IMR-90 (cell line): ENCODE data around the gene VAC14. TPM values are rescaled to one million over a fixed set of nuclear protein-coding genes. Genes with fewer than 3 reads are reported as not detected.

Experiments used
- ATAC-seq: fragments of 200-7000 bp; cut with Tn5 transposase; 2 replicates; pipeline ENCODE4 v1.9.1; 2020; ENCODE audit warnings: low read depth, mild to moderate bottlenecking, moderate library complexity
- BruUV-seq: library from RNA; stranded (reverse); fragments of 400-500 nt; replicated peaks from 2 replicates; lab custom pipeline; 2021; lab: Mats Ljungman, UMichigan
- CTCF ChIA-PET: fragments of 300-600 bp; formaldehyde crosslinking; extraction: SDS; loops from one replicate; lab custom pipeline; 2021; ENCODE audit warnings: antibody characterized with exemption; lab: Yijun Ruan, JAX
- POLR2A ChIA-PET: fragments of 300-600 bp; sonication (Branson Sonifier 250); formaldehyde crosslinking; loops from one replicate; lab custom pipeline; 2022; ENCODE audit warnings: antibody characterized with exemption; ENCODE audit not compliant: unreplicated experiment; lab: Charles Lee
- DNase-seq: peaks from one replicate; pipeline ENCODE4 v3.0.0; 2013
- H2AFZ ChIP-seq: replicated peaks from 2 replicates; pipeline ENCODE3; 2013; ENCODE audit warnings: low read length, mild to moderate bottlenecking; ENCODE audit not compliant: poor library complexity
- H2AK5ac ChIP-seq: 2 replicates; pipeline ENCODE4 v1.6.1; 2013; ENCODE audit warnings: low read depth, low read length, inconsistent platforms
- H2AK9ac ChIP-seq: replicated peaks from 2 replicates; pipeline ENCODE3; 2013; ENCODE audit warnings: mild to moderate bottlenecking, low read depth, low read length, moderate library complexity; ENCODE audit not compliant: poor library complexity
- H2BK120ac ChIP-seq: 2 replicates; pipeline ENCODE4 v1.6.1; 2013; ENCODE audit warnings: low read depth, low read length, inconsistent platforms
- H2BK15ac ChIP-seq: 3 replicates; pipeline ENCODE4 v1.6.1; 2013; ENCODE audit warnings: low read depth, low read length, inconsistent platforms
- H2BK20ac ChIP-seq: 2 replicates; pipeline ENCODE4 v1.6.1; 2013; ENCODE audit warnings: low read depth, mild to moderate bottlenecking, inconsistent platforms, low read length, moderate library complexity
- H2BK5ac ChIP-seq: 2 replicates; pipeline ENCODE4 v1.6.1; 2013; ENCODE audit warnings: mild to moderate bottlenecking, low read depth, low read length, inconsistent platforms; ENCODE audit not compliant: poor library complexity, severe bottlenecking
- H3K14ac ChIP-seq: replicated peaks from 2 replicates; pipeline ENCODE4 v1.6.1; 2013; ENCODE audit warnings: low read depth, low read length, inconsistent platforms
- H3K18ac ChIP-seq: 2 replicates; pipeline ENCODE4 v1.6.1; 2013; ENCODE audit warnings: low read depth, low read length, control low read depth
- H3K23ac ChIP-seq: 2 replicates; pipeline ENCODE4 v1.6.1; 2013; ENCODE audit warnings: low read depth, low read length, inconsistent platforms
- H3K27ac ChIP-seq: 2 replicates; pipeline ENCODE4 v1.5.1; 2013; ENCODE audit warnings: mild to moderate bottlenecking, control low read depth, low read length; ENCODE audit not compliant: insufficient read depth
- H3K27me3 ChIP-seq: 2 replicates; pipeline ENCODE4 v1.6.1; 2013; ENCODE audit warnings: low read length; ENCODE audit not compliant: control insufficient read depth, insufficient read depth
- H3K36me3 ChIP-seq: 2 replicates; pipeline ENCODE4 v1.6.1; 2013; ENCODE audit warnings: low read length, mixed read lengths; ENCODE audit not compliant: control insufficient read depth, insufficient read depth
- H3K4ac ChIP-seq: 2 replicates; pipeline ENCODE4 v1.6.1; 2013; ENCODE audit warnings: low read depth, low read length, inconsistent platforms
- H3K4me1 ChIP-seq: 2 replicates; pipeline ENCODE4 v1.6.1; 2013; ENCODE audit warnings: low read length, mixed read lengths; ENCODE audit not compliant: control insufficient read depth, insufficient read depth
- H3K4me2 ChIP-seq: 2 replicates; pipeline ENCODE4 v1.6.1; 2013; ENCODE audit warnings: low read depth, mild to moderate bottlenecking, control low read depth, low read length, moderate library complexity
- H3K4me3 ChIP-seq: 2 replicates; pipeline ENCODE4 v1.5.1; 2013; ENCODE audit warnings: low read depth, mild to moderate bottlenecking, control low read depth, low read length, moderate library complexity; ENCODE audit not compliant: insufficient read depth
- H3K56ac ChIP-seq: 2 replicates; pipeline ENCODE4 v1.6.1; 2013; ENCODE audit warnings: low read length, inconsistent platforms; ENCODE audit not compliant: insufficient read depth; ENCODE audit errors: extremely low read depth
- H3K79me1 ChIP-seq, 2 experiments: 2 replicates each; pipeline ENCODE4 v1.6.1; 2013; ENCODE audit warnings: low read length in 2 of 2, inconsistent platforms in 1 of 2, low read depth in 1 of 2
- H3K9ac ChIP-seq: 2 replicates; pipeline ENCODE4 v1.6.1; 2013; ENCODE audit warnings: low read depth, low read length, control low read depth
- H3K9me1 ChIP-seq: 2 replicates; pipeline ENCODE4 v1.6.1; 2013; ENCODE audit warnings: low read length, inconsistent platforms; ENCODE audit not compliant: insufficient read depth
- H3K9me3 ChIP-seq: 2 replicates; pipeline ENCODE4 v1.6.1; 2013; ENCODE audit warnings: low read length; ENCODE audit not compliant: control insufficient read depth, insufficient read depth
- H4K20me1 ChIP-seq: 2 replicates; pipeline ENCODE4 v1.6.1; 2013; ENCODE audit warnings: low read length, inconsistent platforms; ENCODE audit not compliant: insufficient read depth
- H4K5ac ChIP-seq: 2 replicates; pipeline ENCODE4 v1.6.1; 2013; ENCODE audit warnings: mild to moderate bottlenecking, low read depth, low read length, control low read depth
- H4K8ac ChIP-seq, 2 experiments: 2 replicates each; pipeline ENCODE4 v1.6.1; 2013; ENCODE audit warnings: low read depth in 2 of 2, low read length in 2 of 2, control low read depth in 1 of 2, inconsistent platforms in 1 of 2
- H4K91ac ChIP-seq: 2 replicates; pipeline ENCODE4 v1.6.1; 2013; ENCODE audit warnings: low read depth, low read length, inconsistent platforms; ENCODE audit not compliant: insufficient read depth
- BHLHE40 ChIP-seq: fragments of 150-350 bp; IDR thresholded peaks from 2 replicates; pipeline ENCODE4 v1.6.1; 2016; ENCODE audit warnings: mild to moderate bottlenecking, low read depth, low read length
- CEBPB ChIP-seq: IDR thresholded peaks from 2 replicates; pipeline ENCODE4 v1.6.1; 2012; ENCODE audit warnings: low read depth, low read length, improper control_type of control experiment
- ELK1 ChIP-seq: fragments of 150-350 bp; IDR thresholded peaks from 2 replicates; pipeline ENCODE4 v1.6.1; 2016; ENCODE audit warnings: low read depth, mild to moderate bottlenecking, low read length, moderate library complexity, borderline replicate concordance
- MAFK ChIP-seq: IDR thresholded peaks from 2 replicates; pipeline ENCODE4 v1.6.1; 2012; ENCODE audit warnings: low read depth, low read length, improper control_type of control experiment
- MAZ ChIP-seq: IDR thresholded peaks from 2 replicates; pipeline ENCODE4 v1.6.1; 2012; ENCODE audit warnings: low read depth, mild to moderate bottlenecking, low read length, improper control_type of control experiment, moderate library complexity, borderline replicate concordance
- MXI1 ChIP-seq: IDR thresholded peaks from 2 replicates; pipeline ENCODE4 v1.6.1; 2012; ENCODE audit warnings: low read depth, mild to moderate bottlenecking, low read length, moderate library complexity, borderline replicate concordance
- NFE2L2 ChIP-seq: fragments of 150-350 bp; IDR thresholded peaks from 2 replicates; pipeline ENCODE4 v1.6.1; 2016; ENCODE audit warnings: low read depth, mild to moderate bottlenecking, low read length
- POLR2A ChIP-seq: IDR thresholded peaks from 2 replicates; pipeline ENCODE4 v1.6.1; 2012; ENCODE audit warnings: mild to moderate bottlenecking, low read depth, low read length
- RCOR1 ChIP-seq: IDR thresholded peaks from 2 replicates; pipeline ENCODE4 v1.6.1; 2012; ENCODE audit warnings: mild to moderate bottlenecking, low read length, improper control_type of control experiment; ENCODE audit not compliant: insufficient replicate concordance
- RFX5 ChIP-seq: IDR thresholded peaks from 2 replicates; pipeline ENCODE4 v1.8.0; 2012; ENCODE audit warnings: low read depth, mild to moderate bottlenecking, low read length, moderate library complexity
- SMC3 ChIP-seq: fragments of 150-350 bp; IDR thresholded peaks from 2 replicates; pipeline ENCODE4 v1.6.1; 2016; ENCODE audit warnings: low read depth, mild to moderate bottlenecking, antibody characterized with exemption, low read length, moderate library complexity
- WGBS, 2 experiments: methylation state at CpG; one replicate each; pipeline versions ENCODE4 v1.1.5 to v1.1.7; 2013; ENCODE audit warnings: missing lambda C conversion rate in 2 of 2; ENCODE audit not compliant: insufficient read length in 1 of 2; ENCODE audit errors: extremely low coverage in 2 of 2; 5-methylcytosine and 5-hydroxymethylcytosine counted together
- dilution Hi-C: fragments of 300-500 bp; cut with HindIII; formaldehyde crosslinking; loops from one replicate; pipeline ENCODE4 v1.14.3; 2018; ENCODE audit warnings: low sequenced_read_pairs; ENCODE audit not compliant: unreplicated experiment
- in situ Hi-C: fragments of 300-500 bp; cut with MboI; formaldehyde crosslinking; loops from 3 replicates; pipeline ENCODE4 v1.14.3; 2019; ENCODE audit warnings: low sequenced_read_pairs, inconsistent platforms, mixed read lengths
- intact Hi-C: fragments of 100-400 bp; cut with micrococcal nuclease; formaldehyde crosslinking; loops from 2 replicates; pipeline ENCODE4 v1.10.0; 2022
- polyA plus RNA-seq, 3 experiments: library from polyadenylated mRNA; depleted of rRNA; stranded (reverse); fragments of >200 nt; gene quantifications; 2 replicates each; pipeline ENCODE4 v1.2.3, GENCODE V29; 2012; ENCODE audit warnings: low replicate concordance in 1 of 3
- total RNA-seq: library from RNA; depleted of rRNA; stranded (reverse); fragments of >200 nt; gene quantifications from 2 replicates; pipeline ENCODE4 v1.2.3, GENCODE V29; 2012
- TF ChIP-seq, protein P1 (sequence below): fragments of 150-350 bp; IDR thresholded peaks from 2 replicates; pipeline ENCODE4 v1.6.1; 2017; ENCODE audit warnings: mild to moderate bottlenecking, antibody characterized with exemption, low read length, low read depth

Gene VAC14
- total and polyA plus RNA-seq, 2 of the 4 experiments (the other 2 are of a cell fraction) = 21.1 to 40.2 TPM

DNA sequence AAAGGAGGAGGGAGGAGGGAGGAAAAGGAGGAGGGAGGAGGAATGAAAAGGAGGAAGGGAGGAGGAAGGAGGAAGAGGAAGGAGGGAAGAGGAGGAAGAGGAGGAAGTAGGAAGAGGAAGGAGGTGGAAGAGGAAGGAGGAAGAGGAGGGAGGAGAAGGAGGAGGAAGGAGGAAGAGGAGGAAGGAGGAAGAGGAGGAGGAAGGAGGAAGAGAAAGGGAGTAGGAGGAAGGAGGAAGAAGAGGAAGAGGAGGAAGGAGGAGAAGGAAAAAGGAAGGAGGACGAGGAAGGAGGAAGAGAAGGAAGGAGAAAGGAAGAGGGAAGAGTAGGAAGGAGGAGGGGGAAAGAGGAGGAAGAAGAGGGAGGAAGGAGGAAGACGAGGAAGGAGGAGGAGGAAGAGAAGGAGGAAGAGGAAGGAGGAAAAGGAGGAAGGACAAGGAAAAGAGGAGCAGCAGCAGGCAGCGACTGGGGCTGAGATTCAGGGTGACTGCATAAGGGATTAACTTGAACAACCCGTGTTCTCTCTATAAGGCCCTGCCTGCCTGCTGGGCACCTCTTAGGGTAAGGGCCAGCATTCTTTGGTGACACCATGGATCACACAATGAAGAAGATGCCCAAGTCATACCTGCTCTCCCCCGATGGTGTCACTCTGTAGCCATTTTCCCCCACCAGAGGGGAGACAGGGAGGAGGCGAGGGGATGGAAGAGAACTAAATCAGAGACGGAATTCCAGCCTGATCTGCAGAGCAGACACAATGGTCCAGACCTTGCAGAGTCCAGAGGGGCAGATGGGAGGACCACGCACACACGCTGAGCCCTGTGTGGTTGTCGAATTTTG, 156.0 kb downstream of the VAC14 start:
- no peak overlapping the region for H3K56ac ChIP-seq
- ATAC-seq (no peak), DNase-seq (no peak)
- no peak overlapping the region for H3K27ac ChIP-seq
- no peak overlapping the region for H3K14ac ChIP-seq
- no peaks in the 10 kb centered on the region for H4K20me1 ChIP-seq
- no peaks in the 10 kb centered on the region for H3K9me3 ChIP-seq
- H4K8ac ChIP-seq = no peak overlapping the region
- no peak overlapping the region for H3K9ac ChIP-seq
- no peak overlapping the region for H2AK9ac ChIP-seq
- WGBS, 2 experiments = 70% methylated on average over 4 of the region's 10 CpGs; no CpG with 5 or more reads in 1 of the 2 experiments
- no peak overlapping the region for H2BK5ac ChIP-seq
- no peak overlapping the region for H4K91ac ChIP-seq
- H3K23ac ChIP-seq = no peak overlapping the region
- no peak overlapping the region; the same call in 2 of the 3 replicates for H2BK15ac ChIP-seq
- H3K36me3 ChIP-seq = no peaks in the 10 kb centered on the region
- no peaks in the 10 kb centered on the region for H3K4me1 ChIP-seq
- intact Hi-C loops = no loop called here
- POLR2A ChIA-PET = no interaction called here
- in situ Hi-C loops = loop anchor here (5.0 kb wide), 1 partner anchor 273 kb away; no protein-coding TSS in a partner anchor
- H2AFZ ChIP-seq = peak overlapping the region; percentile 49
- CTCF ChIA-PET = interaction anchor here (0.7 kb wide), 1 partner anchor 10 kb away, joined by 8 read pairs; no protein-coding TSS in a partner anchor
- BruUV-seq = no TSS peak
- no peak overlapping the region for H3K4ac ChIP-seq
- no peaks in the 10 kb centered on the region for H3K79me1 ChIP-seq
- H2BK20ac ChIP-seq = no peak overlapping the region
- H3K4me2 ChIP-seq = no peak overlapping the region
- dilution Hi-C loops = no loop called here
- peak overlapping the region; percentile 15; the same call in 1 of the 2 replicates for H2AK5ac ChIP-seq
- TF ChIP-seq MXI1 (no peak), BHLHE40 (no peak), SMC3 (no peak), MAZ (no peak), MAFK (no peak), ELK1 (no peak), RFX5 (no peak), CEBPB (no peak), RCOR1 (no peak), NFE2L2 (no peak), POLR2A (no peak)
- TF ChIP-seq, protein P1, sequence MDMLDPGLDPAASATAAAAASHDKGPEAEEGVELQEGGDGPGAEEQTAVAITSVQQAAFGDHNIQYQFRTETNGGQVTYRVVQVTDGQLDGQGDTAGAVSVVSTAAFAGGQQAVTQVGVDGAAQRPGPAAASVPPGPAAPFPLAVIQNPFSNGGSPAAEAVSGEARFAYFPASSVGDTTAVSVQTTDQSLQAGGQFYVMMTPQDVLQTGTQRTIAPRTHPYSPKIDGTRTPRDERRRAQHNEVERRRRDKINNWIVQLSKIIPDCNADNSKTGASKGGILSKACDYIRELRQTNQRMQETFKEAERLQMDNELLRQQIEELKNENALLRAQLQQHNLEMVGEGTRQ = no peak
- no peak overlapping the region for H3K18ac ChIP-seq
- no peak overlapping the region for H4K5ac ChIP-seq
- no peaks in the 10 kb centered on the region; the same call in 1 of the 2 replicates for H3K9me1 ChIP-seq
- H3K27me3 ChIP-seq = 0 out of 2 replicates have a peak, but pooled peaks cover 4% of the 10 kb centered on the region
- no peak overlapping the region for H3K4me3 ChIP-seq
- H2BK120ac ChIP-seq = no peak overlapping the region
